WTC11 (cell line): ENCODE data around the gene COL4A2. TPM values are rescaled to one million over a fixed set of nuclear protein-coding genes. Genes with fewer than 3 reads are reported as not detected.

Experiments
- ATAC-seq: fragments of 200-7000 bp; cut with Tn5 transposase; 2 replicates; pipeline ENCODE4 v1.10.0; 2021; ENCODE audit warnings: mild to moderate bottlenecking, moderate library complexity
- CTCF ChIA-PET: fragments of 300-600 bp; sonication (Branson Sonifier 250); formaldehyde crosslinking; loops from one replicate; lab custom pipeline; 2021; ENCODE audit warnings: antibody characterized with exemption; lab: Charles Lee
- POLR2A ChIA-PET: fragments of 350-600 bp; sonication (Branson Sonifier 250); formaldehyde crosslinking; loops from one replicate; lab custom pipeline; 2021; ENCODE audit warnings: antibody characterized with exemption; lab: Charles Lee
- DNase-seq: peaks from one replicate; pipeline ENCODE4 v3.0.0; 2021; ENCODE audit warnings: low spot score
- H3K27ac Mint-ChIP-seq: 2 replicates; pipeline ENCODE4 v1.8.0; 2021; ENCODE audit warnings: mixed read lengths
- H3K27me3 Mint-ChIP-seq: 2 replicates; pipeline ENCODE4 v1.8.0; 2021; ENCODE audit warnings: low read depth, mild to moderate bottlenecking, moderate library complexity, mixed read lengths
- H3K36me3 Mint-ChIP-seq: 2 replicates; pipeline ENCODE4 v1.8.0; 2021; ENCODE audit warnings: mixed read lengths
- H3K4me1 Mint-ChIP-seq: 2 replicates; pipeline ENCODE4 v1.8.0; 2022; ENCODE audit warnings: mixed read lengths
- H3K4me3 Mint-ChIP-seq: 2 replicates; pipeline ENCODE4 v1.8.0; 2021; ENCODE audit warnings: mild to moderate bottlenecking, moderate library complexity, mixed read lengths
- H3K9me3 Mint-ChIP-seq: 2 replicates; pipeline ENCODE4 v1.8.0; 2021; ENCODE audit warnings: mixed read lengths
- ATF6 ChIP-seq: sonication (generic); formaldehyde crosslinking; IDR thresholded peaks from 2 replicates; pipeline ENCODE4 v1.8.1; 2023; ENCODE audit warnings: mild to moderate bottlenecking, missing genetic modification reagents
- CDX4 ChIP-seq: fragments of 250-450 bp; sonication (Bioruptor Pico); IDR thresholded peaks from 2 replicates; pipeline ENCODE4 v1.9.0; 2021; ENCODE audit warnings: moderate library complexity, mild to moderate bottlenecking, inconsistent platforms, borderline replicate concordance
- CREB1 ChIP-seq: sonication (generic); formaldehyde crosslinking; IDR thresholded peaks from 2 replicates; pipeline ENCODE4 v1.8.0; 2023; ENCODE audit warnings: mild to moderate bottlenecking, missing genetic modification reagents
- E2F5 ChIP-seq: sonication (generic); formaldehyde crosslinking; IDR thresholded peaks from 2 replicates; pipeline ENCODE4 v1.8.1; 2022; ENCODE audit warnings: mild to moderate bottlenecking, moderate library complexity, missing genetic modification reagents
- EMX1 ChIP-seq: fragments of 250-450 bp; sonication (Bioruptor Pico); IDR thresholded peaks from 2 replicates; pipeline ENCODE4 v1.8.0; 2021; ENCODE audit warnings: mild to moderate bottlenecking
- ESRRA ChIP-seq: sonication (generic); formaldehyde crosslinking; IDR thresholded peaks from 2 replicates; pipeline ENCODE4 v1.8.1; 2022; ENCODE audit warnings: mild to moderate bottlenecking, missing genetic modification reagents, borderline replicate concordance
- FOXP1 ChIP-seq: sonication (generic); formaldehyde crosslinking; IDR thresholded peaks from 2 replicates; pipeline ENCODE4 v1.8.0; 2022; ENCODE audit warnings: missing genetic modification reagents, mild to moderate bottlenecking, moderate library complexity, borderline replicate concordance
- HMGXB4 ChIP-seq: sonication (generic); formaldehyde crosslinking; IDR thresholded peaks from 2 replicates; pipeline ENCODE4 v1.8.1; 2023; ENCODE audit warnings: mild to moderate bottlenecking, moderate library complexity, missing genetic modification reagents
- IRF2 ChIP-seq: sonication (generic); formaldehyde crosslinking; IDR thresholded peaks from 2 replicates; pipeline ENCODE4 v1.8.0; 2022; ENCODE audit warnings: low read depth, missing genetic modification reagents, borderline replicate concordance
- KAT7 ChIP-seq: sonication (generic); formaldehyde crosslinking; IDR thresholded peaks from 2 replicates; pipeline ENCODE4 v1.8.1; 2023; ENCODE audit warnings: missing genetic modification reagents, mild to moderate bottlenecking, borderline replicate concordance
- MXD4 ChIP-seq: fragments of 250-450 bp; sonication (Bioruptor Pico); IDR thresholded peaks from 2 replicates; pipeline ENCODE4 v1.8.0; 2021; ENCODE audit warnings: mild to moderate bottlenecking, moderate library complexity, borderline replicate concordance
- MYBL2 ChIP-seq: sonication (generic); formaldehyde crosslinking; IDR thresholded peaks from 2 replicates; pipeline ENCODE4 v1.8.1; 2023; ENCODE audit warnings: mild to moderate bottlenecking, moderate library complexity, missing genetic modification reagents
- NFYB ChIP-seq: sonication (generic); formaldehyde crosslinking; conservative IDR thresholded peaks from 2 replicates; pipeline ENCODE4 v1.8.0; 2022; ENCODE audit warnings: low read depth, missing genetic modification reagents
- TEAD4 ChIP-seq: sonication (generic); formaldehyde crosslinking; IDR thresholded peaks from 2 replicates; pipeline ENCODE4 v1.8.0; 2022; ENCODE audit warnings: mild to moderate bottlenecking, missing genetic modification reagents
- ZBTB21 ChIP-seq: sonication (generic); formaldehyde crosslinking; IDR thresholded peaks from 2 replicates; pipeline ENCODE4 v1.8.1; 2023; ENCODE audit warnings: mild to moderate bottlenecking, missing genetic modification reagents, borderline replicate concordance
- ZNF121 ChIP-seq: sonication (generic); formaldehyde crosslinking; IDR thresholded peaks from 2 replicates; pipeline ENCODE4 v1.8.0; 2023; ENCODE audit warnings: missing genetic modification reagents
- ZNF232 ChIP-seq: sonication (generic); formaldehyde crosslinking; IDR thresholded peaks from 2 replicates; pipeline ENCODE4 v1.8.0; 2022; ENCODE audit warnings: mild to moderate bottlenecking, missing genetic modification reagents
- ZNF263 ChIP-seq: sonication (generic); formaldehyde crosslinking; IDR thresholded peaks from 2 replicates; pipeline ENCODE4 v1.8.1; 2022; ENCODE audit warnings: low read depth, mild to moderate bottlenecking, moderate library complexity, missing genetic modification reagents
- ZNF423 ChIP-seq: fragments of 250-450 bp; sonication (Bioruptor Pico); IDR thresholded peaks from 2 replicates; pipeline ENCODE4 v2.1.2; 2022; ENCODE audit warnings: mild to moderate bottlenecking, moderate library complexity
- total RNA-seq: library from RNA; stranded (reverse); gene quantifications from 3 replicates; pipeline ENCODE4 v1.2.3, GENCODE V29; 2021
- TF ChIP-seq, protein P1 (sequence below): sonication (generic); formaldehyde crosslinking; IDR thresholded peaks from 2 replicates; pipeline ENCODE4 v1.8.1; 2023; ENCODE audit warnings: mild to moderate bottlenecking, missing genetic modification reagents, moderate library complexity
- TF ChIP-seq, protein P2 (sequence below): fragments of 250-450 bp; sonication (Bioruptor Pico); IDR thresholded peaks from 2 replicates; pipeline ENCODE4 v1.8.0; 2021; ENCODE audit warnings: mild to moderate bottlenecking
- TF ChIP-seq, protein P3 (sequence below): fragments of 250-450 bp; sonication (Bioruptor Pico); IDR thresholded peaks from 2 replicates; pipeline ENCODE4 v1.9.0; 2021; ENCODE audit warnings: mild to moderate bottlenecking

COL4A2 gene
- total RNA-seq, 1 experiment from 2014 or later = 109 TPM

DNA sequence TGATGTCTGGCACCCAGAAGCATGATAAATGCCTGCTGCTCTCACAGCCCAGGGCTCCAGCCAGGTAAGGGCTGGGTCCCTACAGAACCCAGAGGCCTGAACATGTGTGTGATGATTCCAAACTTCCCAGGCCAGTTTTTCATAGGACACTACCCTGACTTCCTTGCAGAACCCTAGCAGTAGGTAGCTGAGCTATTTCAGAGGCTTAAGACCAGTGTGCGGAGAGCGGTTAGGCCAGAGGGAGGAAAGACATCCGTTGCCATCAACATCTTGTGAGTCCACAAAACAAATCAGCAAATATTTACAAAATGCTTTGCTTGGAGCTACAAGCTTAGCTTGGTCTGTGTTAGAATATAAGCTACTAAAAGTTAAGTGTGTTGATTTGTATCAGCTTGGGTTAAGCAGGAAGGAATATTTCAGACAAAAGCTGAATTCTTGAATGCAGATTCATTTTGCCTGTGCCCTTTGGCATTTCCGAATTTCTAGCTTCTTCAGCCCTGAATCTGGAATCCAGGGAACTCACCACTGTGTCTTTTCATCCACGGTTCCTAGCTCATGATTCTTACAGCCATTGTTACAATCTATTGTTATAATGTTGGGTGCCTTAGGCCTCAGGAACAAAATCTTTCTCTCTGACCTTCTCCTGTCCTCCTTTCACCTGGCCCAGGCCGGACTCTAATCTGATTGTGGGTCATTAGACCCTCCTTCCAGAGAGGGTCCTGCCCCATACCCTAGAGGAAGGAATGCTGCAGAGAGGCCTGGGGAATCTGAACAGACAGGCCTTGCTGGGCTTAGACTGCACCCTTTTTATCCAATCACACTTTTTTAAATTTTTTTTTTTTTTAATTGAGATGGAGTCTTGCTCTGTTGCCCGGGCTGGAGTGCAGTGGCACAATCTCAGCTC lies 242.1 kb downstream of the COL4A2 start (continued):
- no peak for TF ChIP-seq MXD4 (CRISPR knock-in tag)
- no peak for TF ChIP-seq MYBL2 (CRISPR knock-in tag)
- TF ChIP-seq FOXP1 (CRISPR knock-in tag) = no peak
- no peak for TF ChIP-seq KAT7 (CRISPR knock-in tag)
- TF ChIP-seq ZNF423 (CRISPR knock-in tag) = no peak
- no peak for TF ChIP-seq EMX1 (CRISPR knock-in tag)
- TF ChIP-seq CDX4 (CRISPR knock-in tag) = no peak
- TF ChIP-seq ATF6 (CRISPR knock-in tag) = no peak
- TF ChIP-seq, all 79 proteins: peak for 0

GRCh38 chr13:110549795-110550160 lies 242.7 kb downstream of the COL4A2 start:
- H3K27ac Mint-ChIP-seq = peak overlapping the region; percentile 80
- ATAC-seq = no peak
- H3K9me3 Mint-ChIP-seq = peaks cover 8% of the 10 kb centered on the region
- POLR2A ChIA-PET = interaction anchor here (0.7 kb wide), 1 partner anchor 175 kb away, joined by 3 read pairs; no protein-coding TSS in a partner anchor
- H3K4me1 Mint-ChIP-seq = peaks cover 6% of the 10 kb centered on the region; the same call in 1 of the 2 replicates
- no peaks in the 10 kb centered on the region for H3K27me3 Mint-ChIP-seq
- CTCF ChIA-PET = interaction anchor here (0.8 kb wide), 1 partner anchor 94 kb away, joined by 3 read pairs; no protein-coding TSS in a partner anchor
- peaks cover 26% of the 10 kb centered on the region for H3K36me3 Mint-ChIP-seq
- DNase-seq = no peak
- TF ChIP-seq, protein P1, sequence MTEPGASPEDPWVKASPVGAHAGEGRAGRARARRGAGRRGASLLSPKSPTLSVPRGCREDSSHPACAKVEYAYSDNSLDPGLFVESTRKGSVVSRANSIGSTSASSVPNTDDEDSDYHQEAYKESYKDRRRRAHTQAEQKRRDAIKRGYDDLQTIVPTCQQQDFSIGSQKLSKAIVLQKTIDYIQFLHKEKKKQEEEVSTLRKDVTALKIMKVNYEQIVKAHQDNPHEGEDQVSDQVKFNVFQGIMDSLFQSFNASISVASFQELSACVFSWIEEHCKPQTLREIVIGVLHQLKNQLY (CRISPR knock-in tag) = no peak
- TF ChIP-seq, protein P2, sequence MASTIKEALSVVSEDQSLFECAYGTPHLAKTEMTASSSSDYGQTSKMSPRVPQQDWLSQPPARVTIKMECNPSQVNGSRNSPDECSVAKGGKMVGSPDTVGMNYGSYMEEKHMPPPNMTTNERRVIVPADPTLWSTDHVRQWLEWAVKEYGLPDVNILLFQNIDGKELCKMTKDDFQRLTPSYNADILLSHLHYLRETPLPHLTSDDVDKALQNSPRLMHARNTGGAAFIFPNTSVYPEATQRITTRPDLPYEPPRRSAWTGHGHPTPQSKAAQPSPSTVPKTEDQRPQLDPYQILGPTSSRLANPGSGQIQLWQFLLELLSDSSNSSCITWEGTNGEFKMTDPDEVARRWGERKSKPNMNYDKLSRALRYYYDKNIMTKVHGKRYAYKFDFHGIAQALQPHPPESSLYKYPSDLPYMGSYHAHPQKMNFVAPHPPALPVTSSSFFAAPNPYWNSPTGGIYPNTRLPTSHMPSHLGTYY = no peak
- H3K4me3 Mint-ChIP-seq = no peak overlapping the region

DNA sequence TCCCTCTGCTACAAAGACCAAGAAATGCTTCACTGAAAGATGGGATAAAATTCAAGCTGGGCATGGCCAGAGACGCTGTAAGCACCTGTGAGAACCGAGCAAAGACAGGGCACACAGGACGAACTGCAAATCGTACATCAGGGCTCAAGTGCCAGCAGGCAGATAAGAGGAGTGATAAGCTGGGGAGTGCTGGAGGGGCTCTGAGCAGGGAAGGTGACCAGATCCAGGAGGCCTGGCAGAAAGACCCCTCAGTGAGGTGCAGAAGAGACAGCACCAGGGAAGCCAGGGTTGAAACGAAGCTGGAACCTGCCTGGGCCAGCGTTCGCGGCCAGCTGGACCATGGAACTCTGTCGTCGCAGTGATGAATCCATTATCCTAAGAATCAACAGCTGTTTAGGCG lies 244.2 kb downstream of the COL4A2 start:
- peak overlapping the region; percentile 64 for H3K27ac Mint-ChIP-seq
- H3K9me3 Mint-ChIP-seq = no peaks in the 10 kb centered on the region
- peaks cover 14% of the 10 kb centered on the region for H3K36me3 Mint-ChIP-seq
- no peak overlapping the region for H3K4me3 Mint-ChIP-seq
- H3K4me1 Mint-ChIP-seq = peaks cover 11% of the 10 kb centered on the region; the same call in 1 of the 2 replicates
- POLR2A ChIA-PET = interaction anchor here (0.6 kb wide), 2 partner anchors 81 to 549 kb away, joined by 3 to 4 read pairs; no protein-coding TSS in a partner anchor
- no peak for DNase-seq
- CTCF ChIA-PET = interaction anchor here (1.1 kb wide), 1 partner anchor 12 kb away, joined by 3 read pairs; no protein-coding TSS in a partner anchor
- H3K27me3 Mint-ChIP-seq = no peaks in the 10 kb centered on the region
- TF ChIP-seq ZBTB21 (no peak), CREB1 (no peak), FOXP1 (CRISPR knock-in tag) (no peak), IRF2 (CRISPR knock-in tag) (no peak), ZNF263 (CRISPR knock-in tag) (no peak)
- ATAC-seq = no peak

DNA sequence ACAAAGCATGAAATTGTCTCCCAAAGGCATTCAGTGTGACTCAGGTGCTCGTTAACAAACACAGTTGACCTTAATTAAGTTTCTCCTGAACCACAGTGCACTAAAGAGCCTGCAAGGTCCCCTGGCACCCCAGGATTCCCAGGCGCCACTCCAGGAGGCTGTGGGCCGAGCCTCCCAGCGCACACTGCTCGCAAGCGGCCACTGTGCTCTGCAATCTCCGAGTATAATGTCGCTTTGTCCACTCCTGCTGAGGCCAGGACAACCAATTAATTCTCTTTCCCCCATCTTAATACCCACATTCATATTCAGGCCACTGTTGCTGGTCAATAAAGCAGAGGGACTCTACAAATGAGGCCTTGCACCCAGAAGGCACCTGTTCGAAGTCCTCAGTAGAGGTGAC lies 245.7 kb downstream of the COL4A2 start:
- H3K4me3 Mint-ChIP-seq = no peak overlapping the region
- ATAC-seq (no peak), DNase-seq (no peak)
- no peaks in the 10 kb centered on the region for H3K27me3 Mint-ChIP-seq
- ChIA-PET CTCF (no interaction called here), POLR2A (no interaction called here)
- peak overlapping the region; percentile 58; the same call in 1 of the 2 replicates for H3K27ac Mint-ChIP-seq
- peaks cover 15% of the 10 kb centered on the region for H3K36me3 Mint-ChIP-seq
- peaks cover 11% of the 10 kb centered on the region; the same call in 1 of the 2 replicates for H3K4me1 Mint-ChIP-seq
- H3K9me3 Mint-ChIP-seq = peaks cover 5% of the 10 kb centered on the region
- no peak for TF ChIP-seq NFYB (CRISPR knock-in tag)
- TF ChIP-seq ZNF121 = no peak
- TF ChIP-seq, protein P3, sequence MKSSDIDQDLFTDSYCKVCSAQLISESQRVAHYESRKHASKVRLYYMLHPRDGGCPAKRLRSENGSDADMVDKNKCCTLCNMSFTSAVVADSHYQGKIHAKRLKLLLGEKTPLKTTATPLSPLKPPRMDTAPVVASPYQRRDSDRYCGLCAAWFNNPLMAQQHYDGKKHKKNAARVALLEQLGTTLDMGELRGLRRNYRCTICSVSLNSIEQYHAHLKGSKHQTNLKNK (CRISPR knock-in tag) = no peak
- TF ChIP-seq TEAD4 (CRISPR knock-in tag) = no peak
- TF ChIP-seq E2F5 = no peak
- no peak for TF ChIP-seq ESRRA (CRISPR knock-in tag)
- TF ChIP-seq HMGXB4 (CRISPR knock-in tag) = no peak
- TF ChIP-seq ZNF232 (CRISPR knock-in tag) = no peak
